Activated CD8-positive, alpha-beta memory T cell treated with anti-CD3 and anti-CD28 coated beads for 24 hours (primary cell): ENCODE data around the gene SLC26A8.
A peak's percentile ranks its signal among the peaks of the same experiment; 100 is the strongest.
"Not testable (repeated sequence)": the region's sequence is repeated elsewhere in the genome, so short reads cannot be mapped to it uniquely, and the experiment has no call there.

Experiments used
- DNase-seq: peaks from one replicate; pipeline ENCODE4 v3.0.0-alpha.2; 2020

The SLC26A8 gene

DNA sequence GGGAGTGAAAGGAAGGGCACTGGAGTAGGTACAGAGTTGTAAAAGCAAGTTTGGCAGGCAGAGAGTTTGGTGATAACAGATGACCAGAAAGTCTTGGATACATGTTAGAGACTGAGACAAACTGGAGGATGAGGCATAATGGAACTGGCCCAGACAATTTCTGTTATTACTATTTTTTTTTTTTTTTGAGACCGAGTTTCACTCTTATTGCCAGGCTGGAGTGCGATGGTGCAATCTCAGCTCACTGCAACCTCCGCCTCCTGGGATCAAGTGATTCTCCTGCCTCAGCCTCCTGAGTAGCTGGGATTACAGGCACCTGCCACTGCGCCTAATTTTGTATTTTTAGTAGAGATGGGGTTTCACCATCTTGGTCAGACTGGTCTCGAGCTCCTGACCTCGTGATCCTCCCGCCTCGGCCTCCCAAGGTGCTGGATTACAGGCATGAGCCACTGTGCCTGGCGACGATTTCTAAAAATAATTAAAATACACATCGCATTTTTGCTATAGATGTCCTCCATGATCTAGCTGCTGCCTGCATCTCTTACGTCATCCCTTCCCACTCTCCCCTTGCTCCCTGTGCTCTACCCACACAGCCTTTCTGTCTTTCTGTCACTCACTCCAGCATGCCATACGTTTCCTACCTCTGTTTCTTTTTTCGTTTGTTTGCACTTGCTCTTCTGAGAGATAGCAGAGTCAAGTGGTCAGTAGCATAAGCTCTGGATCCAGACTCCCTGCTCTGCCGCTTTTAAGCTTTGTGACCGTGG, 26.7 kb upstream of the SLC26A8 start:
- DNase-seq = no peak

DNA sequence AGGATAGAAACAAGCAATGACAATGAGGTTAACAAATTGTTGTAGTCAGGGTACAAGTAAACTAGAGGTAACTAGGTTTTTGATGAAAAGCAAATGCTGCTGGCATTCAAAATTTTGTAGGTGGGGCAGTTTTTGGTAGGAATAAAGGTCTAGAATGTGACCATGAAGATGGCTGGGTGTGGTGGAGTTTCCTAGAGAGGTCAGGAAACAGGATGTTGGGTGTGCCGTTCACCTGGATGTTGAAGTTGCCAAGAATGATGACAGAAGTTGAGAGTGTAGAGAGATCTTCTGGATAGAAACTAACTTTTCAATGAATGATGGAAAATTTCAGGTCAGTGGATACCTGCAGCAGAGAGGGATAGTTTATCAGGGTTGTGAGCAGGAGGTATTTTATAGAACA, 25.9 kb upstream of the SLC26A8 start:
- DNase-seq = no peak

DNA sequence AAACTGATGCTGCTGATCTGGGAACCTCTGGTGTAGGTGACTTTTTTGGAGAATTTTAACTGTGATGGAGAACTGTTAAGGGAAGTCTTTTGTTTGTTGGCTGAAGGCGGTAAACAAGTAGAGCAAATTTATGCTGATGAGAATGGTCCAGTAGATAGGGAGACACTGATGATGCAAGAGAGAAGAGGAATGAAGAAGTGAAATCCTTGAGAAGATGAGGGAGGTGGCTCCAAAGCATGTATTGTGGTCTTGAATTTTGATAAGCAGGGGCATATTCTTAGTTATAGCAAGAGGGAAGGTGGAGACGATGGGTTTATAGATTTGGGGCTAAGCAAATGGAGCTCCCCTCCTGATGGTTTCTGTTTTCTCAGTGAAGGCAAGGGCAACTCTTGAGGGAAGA, 25.1 kb upstream of the SLC26A8 start:
- no peak for DNase-seq

DNA sequence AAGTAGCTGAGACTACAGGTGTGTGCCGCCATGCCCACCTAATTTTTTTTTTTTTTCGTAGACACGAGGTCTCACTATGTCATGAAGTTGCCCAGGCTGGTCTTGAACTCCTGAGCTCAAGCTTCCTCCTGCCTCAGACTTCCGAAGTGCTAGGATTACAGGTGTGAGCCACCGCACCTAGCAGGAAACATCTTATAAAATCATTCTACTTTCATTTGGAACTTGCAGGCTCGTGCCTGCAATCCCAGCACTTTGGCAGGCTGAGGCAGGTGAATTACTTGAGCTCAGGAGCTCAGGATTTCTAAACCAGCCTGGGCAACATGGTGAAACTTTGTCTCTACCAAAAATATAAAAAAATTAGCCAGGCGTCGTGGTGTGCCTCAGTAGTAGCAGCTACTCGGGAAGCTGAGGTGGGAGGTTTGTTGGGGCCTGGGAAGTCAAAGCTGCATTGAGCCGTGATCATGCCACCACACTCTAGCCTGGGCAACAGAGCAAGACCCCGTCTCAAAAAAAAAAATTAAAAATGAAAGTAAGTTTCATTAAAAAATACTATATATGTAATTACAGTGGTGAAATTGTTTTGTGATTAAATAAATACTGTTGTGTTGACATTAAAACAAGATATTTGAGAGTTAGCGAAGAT, 18.3 kb upstream of the SLC26A8 start:
- DNase-seq = no peak

DNA sequence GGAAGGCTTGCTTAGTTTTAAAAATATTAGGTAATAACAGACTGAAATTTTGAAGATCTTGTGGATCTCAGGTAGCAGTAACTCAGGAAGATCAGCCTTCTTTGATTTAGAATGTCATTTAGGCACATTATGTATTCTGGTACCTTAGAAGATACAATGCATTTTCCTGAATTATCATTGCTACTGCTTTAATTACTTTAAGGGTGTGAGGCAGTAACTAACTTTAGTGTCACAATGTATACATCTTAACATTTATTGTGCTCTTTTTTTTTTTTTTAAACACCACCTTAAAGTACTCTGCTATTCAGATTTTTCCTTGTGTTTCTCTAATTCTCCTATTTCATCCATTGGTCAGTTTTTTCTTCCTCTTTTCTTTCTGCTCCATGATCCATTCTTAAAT, 16.5 kb upstream of the SLC26A8 start:
- DNase-seq = no peak

DNA sequence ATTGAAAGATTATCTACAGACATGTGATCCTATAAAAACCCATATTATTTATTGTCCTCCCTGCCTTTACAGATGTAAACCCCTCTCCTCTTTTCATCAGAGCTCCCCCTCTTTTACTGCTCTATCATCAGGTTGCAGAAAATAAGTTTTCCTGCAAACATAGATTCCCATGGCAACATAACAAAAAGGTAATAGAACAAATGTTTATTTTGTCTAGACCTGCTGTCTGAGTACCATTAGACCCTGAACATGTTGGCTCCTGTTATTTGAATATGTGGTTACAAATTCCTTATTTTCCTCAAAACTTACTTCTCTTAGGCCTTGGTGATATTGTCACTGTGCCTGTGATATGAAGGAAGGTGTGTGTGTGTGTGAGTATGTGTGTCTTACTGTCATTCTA, 14.7 kb upstream of the SLC26A8 start:
- DNase-seq = no peak

DNA sequence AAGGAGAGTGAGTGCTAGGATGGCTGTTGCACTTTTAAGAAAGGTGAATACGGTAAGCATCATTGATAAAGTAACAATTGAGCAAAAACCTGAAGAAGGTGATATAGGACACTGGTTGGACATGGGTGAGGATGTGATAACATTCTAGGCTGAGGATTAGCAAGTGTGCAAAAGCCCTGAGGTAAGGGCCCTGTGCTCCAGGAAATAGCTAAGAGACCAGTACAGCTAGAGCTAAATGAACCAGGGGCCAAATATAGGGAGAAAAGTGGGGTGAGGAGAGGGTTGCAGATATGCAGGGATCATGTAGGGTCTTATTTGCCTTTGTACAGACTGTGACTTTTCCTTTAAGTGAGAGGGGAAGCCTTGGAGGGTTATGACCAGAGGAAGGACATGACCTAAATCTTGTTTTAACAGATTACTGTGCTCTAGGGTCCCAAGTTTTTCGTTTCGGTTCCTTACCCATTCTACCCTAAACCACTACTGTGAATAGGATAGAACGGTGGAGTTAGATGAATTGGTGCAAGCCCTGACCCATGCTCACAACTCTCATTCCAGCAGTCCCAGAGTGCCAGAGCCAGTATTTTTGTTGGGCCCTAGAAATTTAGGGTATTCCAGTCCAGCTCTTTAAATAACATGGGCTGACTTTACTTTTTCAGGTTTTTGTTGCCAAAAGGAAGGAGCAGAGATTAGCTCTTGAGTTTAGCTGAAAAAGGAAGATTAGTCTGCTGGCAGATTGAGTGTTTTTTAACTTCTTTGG, 13.9 kb upstream of the SLC26A8 start:
- DNase-seq = no peak

DNA sequence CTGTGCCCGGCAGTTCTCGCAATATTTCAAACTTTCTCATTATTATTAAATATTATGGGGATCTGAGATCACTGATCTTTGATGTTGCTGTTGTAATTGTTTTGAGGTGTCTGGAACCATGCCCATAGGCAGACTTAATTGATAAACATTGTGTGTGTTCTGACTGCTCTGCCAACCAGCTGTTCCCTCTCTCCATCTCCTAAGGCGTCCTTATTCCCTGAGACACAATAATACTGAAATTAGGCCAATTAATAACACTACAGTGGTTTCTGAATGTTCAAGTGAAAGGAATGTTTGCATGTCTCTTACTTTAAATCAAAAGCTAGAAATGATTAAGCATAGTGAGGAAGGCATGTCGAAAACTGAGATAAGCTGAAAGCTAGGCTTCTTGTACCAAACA, 10.8 kb upstream of the SLC26A8 start:
- no peak for DNase-seq

DNA sequence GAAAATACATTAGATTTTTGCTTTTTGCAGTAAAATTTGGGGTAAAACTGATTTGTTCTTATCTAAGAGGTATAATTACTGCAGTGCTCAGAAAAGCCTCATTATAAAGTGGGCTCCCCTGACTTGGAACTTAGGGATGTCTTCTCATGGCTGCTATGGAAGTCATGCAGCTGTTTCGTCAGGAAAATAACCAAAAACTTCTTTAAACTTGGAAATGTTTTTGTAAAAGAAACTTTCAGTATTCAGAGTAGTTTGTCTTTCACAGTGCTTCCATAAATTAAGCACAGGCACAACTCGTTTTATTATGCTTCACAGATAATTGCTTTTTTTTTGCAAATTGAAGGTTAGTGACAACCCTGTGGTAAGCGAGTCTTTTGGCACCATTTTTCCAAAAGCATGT, 10.0 kb upstream of the SLC26A8 start:
- DNase-seq = no peak

DNA sequence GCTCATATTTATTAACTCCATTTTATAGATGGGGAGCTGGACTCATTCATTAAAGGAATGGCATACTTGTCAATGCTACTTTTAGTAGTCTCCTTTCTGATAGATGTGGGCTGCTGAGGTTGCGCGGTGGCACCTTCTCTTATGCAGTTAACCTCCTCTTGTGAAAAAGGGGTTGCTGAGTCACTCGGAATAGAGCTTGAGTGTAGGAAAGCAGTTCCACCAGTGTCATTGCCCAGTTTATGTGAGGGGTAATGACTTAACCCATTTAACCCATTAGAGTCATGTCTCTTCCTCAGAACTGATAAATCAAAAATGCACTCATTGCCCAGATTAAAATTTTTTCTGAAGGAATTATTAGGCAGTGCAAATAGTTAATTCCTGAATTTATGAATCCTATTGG, 9.5 kb upstream of the SLC26A8 start:
- peak; percentile 62 for DNase-seq

DNA sequence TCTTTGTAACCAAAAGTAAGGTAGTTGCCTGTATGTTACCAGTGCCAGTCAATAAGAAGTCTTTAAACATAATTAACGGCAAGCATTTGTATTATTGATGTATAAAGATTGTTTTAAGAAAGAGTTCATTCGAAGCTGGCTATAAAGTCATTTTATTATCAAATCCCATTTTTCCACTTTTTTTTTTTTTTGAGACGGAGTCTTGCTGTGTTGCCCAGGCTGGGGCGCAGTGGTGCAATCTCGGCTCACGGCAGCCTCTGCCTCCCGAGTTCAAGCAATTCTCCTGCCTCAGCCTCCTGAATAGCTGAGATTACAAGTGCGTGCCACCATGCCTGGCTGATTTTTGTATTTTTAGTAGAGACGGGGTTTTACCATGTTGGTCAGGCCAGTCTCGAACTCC, 8.7 kb upstream of the SLC26A8 start:
- DNase-seq = not testable (repeated sequence)

DNA sequence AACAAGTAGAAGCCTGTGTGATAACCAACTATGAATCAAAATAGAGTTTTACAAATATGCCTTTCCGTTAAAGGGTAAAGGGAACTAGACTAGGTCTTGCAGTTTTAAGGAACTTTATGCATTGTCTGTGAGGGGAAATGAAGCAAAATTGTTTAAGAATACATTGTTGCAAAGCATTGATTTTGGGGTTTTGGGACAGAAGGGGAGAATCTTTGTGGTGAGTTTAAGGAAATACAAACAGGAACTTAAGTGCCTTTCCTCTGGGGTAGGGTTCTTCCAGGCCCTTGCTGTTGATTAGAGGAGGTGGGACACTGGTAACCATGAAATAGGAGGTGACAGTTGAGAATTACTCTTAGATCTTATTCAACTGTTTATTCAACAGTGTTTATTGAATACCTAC, 7.8 kb upstream of the SLC26A8 start:
- no peak for DNase-seq

DNA sequence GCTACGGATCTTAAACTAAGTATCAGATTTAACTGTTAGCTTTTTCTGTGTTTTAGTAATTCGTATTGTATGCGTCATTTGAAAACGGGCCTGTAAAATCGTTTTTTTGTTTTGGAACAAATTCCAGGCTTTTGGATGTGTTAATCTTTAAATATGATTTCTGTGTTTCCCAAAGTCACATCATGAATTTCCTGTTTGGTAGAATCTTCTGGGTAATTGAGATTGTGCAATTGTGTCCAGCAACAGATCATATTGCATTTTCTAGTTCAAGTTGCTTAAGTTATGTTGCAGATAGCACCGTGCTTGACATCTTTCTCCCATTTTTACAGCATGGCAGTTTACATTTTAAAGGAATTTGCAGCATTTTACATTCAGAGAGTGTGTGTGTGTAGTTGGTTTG, 5.0 kb upstream of the SLC26A8 start:
- DNase-seq = no peak

DNA sequence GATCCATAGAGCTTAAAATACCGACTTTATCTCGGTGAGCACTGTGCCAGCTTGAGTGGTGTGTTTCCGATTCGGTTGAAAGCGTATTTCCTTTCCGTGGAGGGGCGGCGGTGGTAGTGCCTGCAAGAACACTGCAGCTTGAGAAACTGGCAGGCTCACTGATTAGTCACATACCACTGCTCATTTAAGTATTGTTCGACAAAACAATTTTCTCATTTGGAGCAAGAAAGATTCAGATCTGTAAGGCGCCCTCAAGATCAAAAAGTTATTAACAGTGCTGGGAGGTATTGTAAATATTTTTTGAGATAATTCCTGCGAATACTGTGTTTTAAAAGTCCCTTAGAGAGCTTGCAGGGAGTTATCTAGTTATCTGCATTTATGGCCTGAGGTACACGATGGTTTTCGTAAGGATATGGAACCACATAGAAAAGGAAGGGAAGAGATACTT, 4.5 kb upstream of the SLC26A8 start:
- peak; percentile 80 for DNase-seq

DNA sequence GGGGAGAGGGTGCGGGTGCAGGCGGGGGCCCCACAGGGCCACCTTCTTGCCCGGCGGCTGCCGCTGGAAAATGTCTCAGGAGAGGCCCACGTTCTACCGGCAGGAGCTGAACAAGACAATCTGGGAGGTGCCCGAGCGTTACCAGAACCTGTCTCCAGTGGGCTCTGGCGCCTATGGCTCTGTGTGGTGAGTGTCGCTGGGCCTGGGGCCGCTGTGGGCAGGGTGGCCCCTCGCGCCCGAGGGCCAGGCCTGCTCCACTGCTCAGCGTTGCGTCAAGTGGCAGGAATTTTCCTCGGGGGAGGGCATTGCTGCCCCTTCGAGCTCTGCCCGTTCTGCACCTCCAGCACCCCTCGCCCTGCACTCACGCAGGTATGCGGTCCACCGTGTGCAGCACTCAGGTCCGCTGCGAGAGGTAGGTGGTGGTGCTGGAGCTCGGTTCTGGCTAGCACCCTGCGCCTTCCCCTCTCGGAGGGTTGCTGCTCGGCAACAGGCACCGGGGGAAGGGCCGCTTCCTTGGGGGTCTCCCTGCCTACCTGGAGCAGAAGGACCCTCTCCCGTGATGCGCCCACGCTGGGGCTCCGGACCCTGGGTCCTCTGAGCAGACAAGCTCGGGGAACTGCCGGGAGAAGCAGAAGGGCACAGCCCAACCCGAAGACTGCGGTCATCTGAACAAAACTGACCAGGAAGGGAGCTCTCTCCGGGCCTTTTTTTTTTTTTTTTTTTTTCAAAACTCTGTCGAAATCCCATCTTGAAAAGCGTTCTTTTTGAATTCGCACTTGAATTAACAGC, 3.8 kb upstream of the SLC26A8 start:
- peak; percentile 79 for DNase-seq

DNA sequence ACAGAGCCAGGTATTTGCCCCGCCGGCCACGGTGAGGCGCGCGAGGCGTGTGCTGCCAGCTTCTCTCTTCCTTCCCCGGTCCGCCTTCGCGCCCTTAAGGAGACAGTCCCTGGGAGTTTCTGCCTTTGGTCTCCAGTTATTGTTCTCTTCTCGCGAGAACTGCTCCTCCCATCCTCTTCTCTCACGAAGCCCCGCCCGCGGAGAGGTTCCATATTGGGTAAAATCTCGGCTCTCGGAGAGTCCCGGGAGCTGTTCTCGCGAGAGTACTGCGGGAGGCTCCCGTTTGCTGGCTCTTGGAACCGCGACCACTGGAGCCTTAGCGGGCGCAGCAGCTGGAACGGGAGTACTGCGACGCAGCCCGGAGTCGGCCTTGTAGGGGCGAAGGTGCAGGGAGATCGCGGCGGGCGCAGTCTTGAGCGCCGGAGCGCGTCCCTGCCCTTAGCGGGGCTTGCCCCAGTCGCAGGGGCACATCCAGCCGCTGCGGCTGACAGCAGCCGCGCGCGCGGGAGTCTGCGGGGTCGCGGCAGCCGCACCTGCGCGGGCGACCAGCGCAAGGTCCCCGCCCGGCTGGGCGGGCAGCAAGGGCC, 3.2 kb upstream of the SLC26A8 start, which contains the start of gene MAPK14:
Gene MAPK14, plus strand, starts transcription at position 308 of the 587 bp plus-strand sequence. CDS start 350 bp downstream, outside the sequence.
- DNase-seq = peak; percentile 99

DNA sequence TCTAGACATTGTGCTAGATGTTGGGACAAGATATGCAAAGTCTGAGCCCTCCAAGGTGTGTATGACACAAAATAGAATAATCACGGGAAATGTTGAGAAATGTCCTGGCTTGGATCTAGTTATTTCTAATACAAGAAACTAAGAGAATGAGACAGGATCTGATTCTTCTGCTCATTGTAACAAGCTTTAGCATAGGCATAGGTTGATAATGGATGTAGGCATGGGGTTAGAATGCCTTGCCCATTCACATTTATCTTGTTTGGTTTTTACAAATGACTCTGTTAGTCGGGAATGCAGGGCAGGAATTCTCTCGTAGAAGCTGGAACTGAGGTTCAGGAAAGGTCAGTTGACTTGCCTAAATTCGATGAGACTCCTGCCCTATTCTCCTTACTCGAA, 1.5 kb upstream of the SLC26A8 start:
- no peak for DNase-seq

DNA sequence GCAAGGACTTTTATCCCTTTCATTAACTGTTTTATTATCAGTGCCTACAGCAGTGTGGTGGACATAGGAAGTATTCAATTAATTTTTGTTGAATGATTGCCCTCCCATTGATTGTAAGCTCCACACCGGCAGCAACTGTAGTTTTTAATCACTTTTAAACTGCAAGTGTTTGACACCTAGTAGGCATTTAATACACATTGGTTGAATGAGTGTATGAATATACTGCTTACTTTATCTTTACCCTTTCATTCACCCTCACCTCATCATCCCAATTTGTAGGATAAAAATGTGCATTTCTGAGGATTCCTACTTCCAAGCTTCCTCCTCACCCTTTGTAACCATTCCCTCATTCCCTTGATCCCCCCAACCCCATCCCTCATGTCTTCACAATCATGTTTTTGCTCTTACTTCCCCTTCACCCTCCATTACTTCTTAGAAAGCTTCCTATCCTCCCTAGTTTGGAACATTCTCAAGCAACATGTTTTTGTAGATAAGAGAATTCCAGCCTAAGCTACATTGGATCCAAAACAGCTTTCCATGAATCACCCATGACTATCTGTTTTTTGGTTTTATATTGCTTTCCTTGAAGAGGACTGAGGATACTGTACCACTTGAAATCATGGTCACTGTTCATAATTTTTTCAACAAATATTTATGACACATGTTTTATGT, 955 bp upstream of the SLC26A8 start:
- no peak for DNase-seq

DNA sequence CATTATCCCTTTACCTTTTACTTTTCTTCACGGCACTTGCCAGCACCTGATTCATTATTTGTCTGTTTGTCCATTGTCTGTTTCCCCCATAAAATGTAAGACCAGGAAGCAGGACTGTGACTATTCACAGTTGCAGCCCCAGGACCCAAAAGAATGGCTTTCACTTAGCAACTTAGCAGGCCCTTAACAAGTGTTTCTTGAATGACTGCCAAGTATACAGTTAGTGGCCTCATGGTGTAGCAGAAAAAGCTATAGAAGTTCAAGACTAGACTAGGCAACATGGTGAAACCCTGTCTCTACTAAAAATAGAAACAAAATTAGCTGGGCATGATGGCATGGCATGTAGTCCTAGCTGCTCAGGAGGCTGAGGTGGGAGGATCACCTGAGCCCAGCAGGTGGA, 4.3 kb downstream of the SLC26A8 start:
- no peak for DNase-seq

DNA sequence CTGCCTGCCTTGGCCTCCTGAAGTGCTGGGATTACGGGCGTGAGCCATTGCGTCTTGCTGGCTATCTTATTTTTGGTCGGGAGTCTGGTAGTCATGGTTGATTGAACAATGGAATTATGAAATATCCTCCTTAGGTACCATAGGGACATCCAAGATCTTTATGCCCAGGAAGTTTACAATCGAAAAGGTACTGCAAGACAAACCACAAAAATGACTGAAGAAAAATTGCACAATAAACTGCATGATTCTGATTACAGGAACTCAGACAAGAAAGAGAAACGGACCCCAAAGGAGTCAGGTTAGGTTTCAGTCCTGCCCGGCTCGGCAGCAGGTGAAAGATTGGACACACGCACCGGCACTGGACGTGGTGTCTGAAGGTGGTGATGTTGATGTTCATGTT, 5.3 kb downstream of the SLC26A8 start:
- DNase-seq = no peak

DNA sequence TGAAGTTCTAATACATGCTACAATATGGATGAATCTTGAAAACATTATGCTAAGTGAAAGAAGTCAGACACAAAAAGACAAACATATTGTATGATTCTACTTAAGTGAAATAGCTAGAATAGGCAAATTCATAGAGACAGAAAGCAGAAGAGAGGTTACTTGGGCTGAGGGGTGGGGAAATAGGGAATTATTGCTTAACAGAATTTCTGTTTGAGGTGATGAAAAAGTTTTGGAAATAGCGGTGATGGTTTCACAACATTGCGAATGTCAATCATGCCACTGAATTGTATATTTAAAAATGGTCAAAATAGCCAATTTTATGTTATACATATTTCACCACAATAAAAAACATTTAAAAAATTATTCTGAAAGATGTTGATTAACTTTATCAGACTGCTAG, 6.1 kb downstream of the SLC26A8 start:
- DNase-seq = no peak

DNA sequence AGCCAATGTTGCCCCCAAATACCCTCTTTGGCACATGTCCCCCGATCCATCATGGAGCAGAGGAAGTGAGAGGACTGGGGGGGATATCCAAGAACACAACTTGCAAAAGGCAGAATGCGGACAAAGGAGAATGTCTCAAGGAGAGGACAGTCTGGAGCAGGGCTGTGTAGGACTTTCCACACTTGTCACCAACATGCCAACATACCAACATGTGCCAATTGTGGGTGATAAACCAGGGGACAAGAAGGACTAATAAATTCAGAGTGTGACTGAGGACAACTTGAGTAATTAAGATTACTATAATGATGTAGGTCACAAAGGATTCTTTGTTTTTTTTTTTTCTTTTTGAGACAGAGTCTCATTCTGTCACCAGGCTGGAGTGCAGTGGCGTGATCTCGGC, 8.8 kb downstream of the SLC26A8 start:
- DNase-seq = no peak
